Glutamatergic neuron (in vitro differentiated cells): Measurements from ENCODE around the gene MLXIP. TPM values are rescaled to one million over a fixed set of nuclear protein-coding genes. Genes with fewer than 3 reads are reported as not detected.

ENCODE experiments used
- DNase-seq: peaks from one replicate; pipeline ENCODE4 v3.0.0; 2022
- H3K27ac Mint-ChIP-seq: one replicate; pipeline ENCODE4 v1.8.0; 2020; ENCODE audit warnings: mild to moderate bottlenecking, mixed read lengths, inconsistent platforms; ENCODE audit not compliant: unreplicated experiment
- H3K27me3 Mint-ChIP-seq: one replicate; pipeline ENCODE4 v1.8.0; 2020; ENCODE audit warnings: mild to moderate bottlenecking, moderate library complexity, mixed read lengths, inconsistent platforms; ENCODE audit not compliant: unreplicated experiment
- H3K36me3 Mint-ChIP-seq: one replicate; pipeline ENCODE4 v1.8.0; 2020; ENCODE audit warnings: mild to moderate bottlenecking, mixed read lengths, inconsistent platforms; ENCODE audit not compliant: unreplicated experiment
- H3K4me1 Mint-ChIP-seq: one replicate; pipeline ENCODE4 v1.8.0; 2020; ENCODE audit warnings: mild to moderate bottlenecking, low read depth, mixed read lengths, inconsistent platforms; ENCODE audit not compliant: unreplicated experiment
- H3K4me3 Mint-ChIP-seq: one replicate; pipeline ENCODE4 v1.8.0; 2020; ENCODE audit warnings: mild to moderate bottlenecking, mixed read lengths, inconsistent platforms; ENCODE audit not compliant: unreplicated experiment
- H3K9me3 Mint-ChIP-seq: one replicate; pipeline ENCODE4 v1.8.0; 2020; ENCODE audit warnings: mild to moderate bottlenecking, moderate library complexity, mixed read lengths, inconsistent platforms; ENCODE audit not compliant: unreplicated experiment
- CTCF ChIP-seq: fragments of 200-600 bp; sonication (generic); IDR thresholded peaks from one replicate; pipeline ENCODE4 v1.5.0; 2021; ENCODE audit not compliant: partially characterized antibody, unreplicated experiment
- total RNA-seq: library from RNA; stranded (reverse); fragmentation: NEBNext Ultra II Directional; extraction: Animal tissue kit (Norgen Biotek cat#: 25700); gene quantifications from one replicate; pipeline ENCODE4 v1.2.1, GENCODE V29; 2021; ENCODE audit not compliant: unreplicated experiment

The MLXIP gene
- total RNA-seq, 1 donor from 2014 or later: 120 TPM

DNA sequence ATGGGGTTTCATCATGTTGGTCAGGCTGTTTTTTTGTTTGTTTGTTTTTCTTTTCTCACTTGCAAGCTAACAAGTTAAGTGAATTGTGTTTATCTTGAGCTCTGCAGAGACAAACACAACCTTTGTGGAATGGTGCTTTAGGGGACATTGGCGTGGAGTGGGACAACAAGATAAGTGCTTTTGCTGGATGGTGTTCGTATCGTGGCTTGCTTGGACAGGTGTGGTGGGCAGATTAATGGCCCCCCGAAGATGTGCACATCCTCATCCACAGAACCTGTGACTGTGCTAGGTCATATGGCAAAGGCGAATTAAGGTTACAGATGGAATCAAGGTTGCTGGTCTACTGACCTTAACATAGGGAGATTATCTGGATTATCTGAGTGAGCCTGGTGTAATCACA is 7.0 kb downstream of the MLXIP start:
- Mint-ChIP-seq H3K36me3 (peaks cover 7% of the 10 kb centered on the region), H3K4me3 (peak overlapping the region; percentile 70), H3K27ac (peak overlapping the region; percentile 67), H3K9me3 (peaks cover 17% of the 10 kb centered on the region), H3K4me1 (peaks cover 61% of the 10 kb centered on the region), H3K27me3 (peaks cover 11% of the 10 kb centered on the region)
- no peak for TF ChIP-seq CTCF
- no peak for DNase-seq

GRCh38 chr12:122086116-122086515 is 7.6 kb downstream of the MLXIP start:
- peak overlapping the region; percentile 67 for H3K27ac Mint-ChIP-seq
- no peak for DNase-seq
- peaks cover 7% of the 10 kb centered on the region for H3K36me3 Mint-ChIP-seq
- peak overlapping the region; percentile 65 for H3K4me3 Mint-ChIP-seq
- peaks cover 11% of the 10 kb centered on the region for H3K27me3 Mint-ChIP-seq
- peaks cover 14% of the 10 kb centered on the region for H3K9me3 Mint-ChIP-seq
- TF ChIP-seq CTCF: no peak
- peaks cover 62% of the 10 kb centered on the region for H3K4me1 Mint-ChIP-seq

DNA sequence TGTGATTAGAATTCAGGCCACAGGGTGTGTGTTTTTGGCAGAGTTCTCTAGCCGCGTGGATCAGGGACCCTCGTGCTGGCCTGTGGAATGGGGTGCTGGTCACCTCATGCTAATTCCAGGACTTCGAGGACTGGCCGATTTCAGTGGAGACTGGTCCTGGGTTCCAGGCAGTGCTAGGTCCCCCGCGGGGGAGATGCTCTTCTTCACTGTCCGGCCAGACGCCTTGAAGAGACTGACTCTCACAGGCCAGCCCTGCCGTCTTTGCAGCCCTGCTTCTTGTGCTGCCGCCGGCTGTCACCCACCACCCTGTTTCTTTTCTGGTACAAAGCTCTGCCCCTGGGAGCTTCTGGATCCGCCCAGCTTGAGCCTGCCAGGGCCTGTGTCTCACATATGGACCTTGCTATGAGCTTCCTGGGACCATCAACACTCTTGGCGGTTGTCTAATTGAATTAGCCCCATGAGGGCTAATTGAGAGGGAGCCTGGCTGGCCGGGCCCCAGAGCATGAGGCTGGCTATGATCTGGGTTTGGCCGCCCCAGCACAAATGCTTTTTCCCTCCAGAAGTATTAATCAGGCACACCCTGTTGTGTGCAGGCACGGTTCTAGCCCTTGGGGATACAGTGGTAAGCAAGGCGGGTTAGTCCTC is 8.2 kb downstream of the MLXIP start:
- peak overlapping the region; percentile 73 for H3K4me3 Mint-ChIP-seq
- H3K27me3 Mint-ChIP-seq: peaks cover 10% of the 10 kb centered on the region
- H3K27ac Mint-ChIP-seq: peak overlapping the region; percentile 67

GRCh38 chr12:122087431-122088178 is 9.0 kb downstream of the MLXIP start:
- H3K9me3 Mint-ChIP-seq: peaks cover 12% of the 10 kb centered on the region
- peaks cover 51% of the 10 kb centered on the region for H3K4me1 Mint-ChIP-seq
- peak overlapping the region; percentile 73 for H3K4me3 Mint-ChIP-seq

More for the DNA sequence above, 8.2 kb downstream of the MLXIP start:
- Mint-ChIP-seq H3K4me1 (peaks cover 57% of the 10 kb centered on the region), H3K36me3 (peaks cover 7% of the 10 kb centered on the region), H3K9me3 (peaks cover 13% of the 10 kb centered on the region)
- DNase-seq: no peak
- no peak for TF ChIP-seq CTCF

More at GRCh38 chr12:122087431-122088178, 9.0 kb downstream of the MLXIP start:
- peaks cover 7% of the 10 kb centered on the region for H3K36me3 Mint-ChIP-seq
- TF ChIP-seq CTCF: no peak
- peaks cover 7% of the 10 kb centered on the region for H3K27me3 Mint-ChIP-seq
- H3K27ac Mint-ChIP-seq: peak overlapping the region; percentile 67
- no peak for DNase-seq
